Transverse colon (tissue), 4 donors: ENCODE results near the gene NUP43. TPM values are rescaled to one million over a fixed set of nuclear protein-coding genes. Genes with fewer than 3 reads are reported as not detected.
"Not testable (repeated sequence)": the region's sequence is repeated elsewhere in the genome, so short reads cannot be mapped to it uniquely, and the experiment has no call there.

Experiments
- DNase-seq: peaks from one replicate; pipeline ENCODE4 v3.0.0-alpha.2; 2019
- H3K27ac ChIP-seq, 4 donors: fragments of 200-600 bp; sonication (generic); 2 replicates each; pipeline ENCODE4 v1.5.1; 2016 to 2018; ENCODE audit warnings: inconsistent platforms in 4 of 4
- H3K27me3 ChIP-seq: fragments of 200-600 bp; sonication (generic); 2 replicates; pipeline ENCODE4 v1.5.1; 2017; ENCODE audit warnings: inconsistent platforms
- H3K36me3 ChIP-seq, 4 donors: fragments of 200-600 bp; sonication (generic); 2 replicates each; pipeline ENCODE4 v1.5.1; 2017 to 2019; ENCODE audit warnings: inconsistent platforms in 4 of 4
- H3K4me1 ChIP-seq, 4 donors: fragments of 200-600 bp; sonication (generic); 2 replicates each; pipeline ENCODE4 v1.5.1; 2017 to 2020; ENCODE audit warnings: inconsistent platforms in 4 of 4
- H3K4me3 ChIP-seq, 4 donors: fragments of 200-600 bp; sonication (generic); 1 replicate in 1 of 4; 2 replicates in 3 of 4; pipeline versions ENCODE4 v1.5.1 to v1.6.1; 2017 to 2019; ENCODE audit warnings: inconsistent platforms in 4 of 4
- H3K9me3 ChIP-seq, 2 donors: fragments of 200-600 bp; sonication (generic); 2 replicates each; pipeline ENCODE4 v1.5.1; 2017 to 2019; ENCODE audit warnings: inconsistent platforms in 2 of 2
- CTCF ChIP-seq, 5 experiments: fragments of 200-600 bp in 3 of 5; fragments of 450-650 bp in 2 of 5; sonication (generic) in 3 of 5; IDR thresholded peaks; 1 replicate in 2 of 5; 2 replicates in 3 of 5; pipeline ENCODE4 v1.5.1; 2016 to 2017; ENCODE audit warnings: antibody characterized with exemption in 5 of 5, inconsistent platforms in 3 of 5, mild to moderate bottlenecking in 2 of 5, moderate library complexity in 1 of 5
- EP300 ChIP-seq: sonication (generic); formaldehyde crosslinking; IDR thresholded peaks from one replicate; pipeline ENCODE4 v1.6.1; 2017; ENCODE audit warnings: antibody characterized with exemption, low read depth
- POLR2A ChIP-seq: fragments of 450-650 bp; IDR thresholded peaks from one replicate; pipeline ENCODE4 v1.6.1; 2016; ENCODE audit warnings: antibody characterized with exemption, mild to moderate bottlenecking, moderate library complexity
- POLR2AphosphoS5 ChIP-seq, 3 donors: sonication (generic); formaldehyde crosslinking; IDR thresholded peaks; one replicate each; pipeline ENCODE4 v1.6.1; 2016; ENCODE audit warnings: antibody characterized with exemption in 3 of 3
- WGBS, 2 donors: methylation state at CpG; one replicate each; pipeline ENCODE4 v1.1.5; 2018; ENCODE audit warnings: low coverage in 1 of 2; 5-methylcytosine and 5-hydroxymethylcytosine counted together
- in situ Hi-C, 4 donors: fragments of 200-750 bp; cut with MboI; loops; one replicate each; pipeline versions ENCODE4 v1.15.0 to v1.15.1; 2017; ENCODE audit warnings: low sequenced_read_pairs in 3 of 4, low pct_ligation_motif_present in 1 of 4, low pct_unique_long_range_greater_than_20kb in 1 of 4
- intact Hi-C: fragments of 100-400 bp; cut with DNase I; formaldehyde crosslinking; loops from one replicate; pipeline ENCODE4 v1.15.1; 2023; ENCODE audit warnings: low total_unique reads
- total RNA-seq, 4 donors: library from RNA; depleted of rRNA; stranded (reverse); fragments of >200 nt; gene quantifications; one replicate each; pipeline ENCODE4 v1.1.0, GENCODE V29; 2016

The NUP43 gene
- total RNA-seq, 4 donors from 2014 or later = 14.7 to 54.3 (median 29.3) TPM

GRCh38 chr6:149756261-149756636 is 9.9 kb upstream of the NUP43 start:
- Histone ChIP-seq H3K9me3 (no peaks in the 10 kb centered on the region), H3K4me1 (peaks cover 0 to 17% (median 11%) of the 10 kb centered on the region in 4 donors), H3K27ac (peak overlapping the region in 1 of 4 donors; percentile 15), H3K4me3 (no peak overlapping the region), H3K27me3 (no peaks in the 10 kb centered on the region), H3K36me3 (no peaks in the 10 kb centered on the region)
- no peak for DNase-seq
- TF ChIP-seq POLR2AphosphoS5 (IDR thresholded peaks at IDR 0.05) (no peak), CTCF (IDR thresholded peaks at IDR 0.05) (no peak), POLR2A (no peak), EP300 (no peak)
- intact Hi-C loops = no loop called here
- in situ Hi-C loops = no loop called here
- WGBS, 2 donors = 90 to 96% methylated on average over 4 to 7 of the region's 7 CpGs

GRCh38 chr6:149755300-149756260 is 9.3 kb upstream of the NUP43 start:
- in situ Hi-C loops = no loop called here
- no peaks in the 10 kb centered on the region for H3K27me3 ChIP-seq
- intact Hi-C loops = no loop called here
- H3K4me1 ChIP-seq = peaks cover 6 to 24% (median 18%) of the 10 kb centered on the region in 4 donors
- H3K9me3 ChIP-seq = no peaks in the 10 kb centered on the region
- WGBS, 2 donors = 73 to 76% methylated on average over 7 to 9 of the region's 9 CpGs
- DNase-seq = no peak
- H3K4me3 ChIP-seq = no peak overlapping the region
- H3K27ac ChIP-seq = peak overlapping the region in 3 of 4 donors; percentile 11 to 16 (median 15)
- H3K36me3 ChIP-seq = no peaks in the 10 kb centered on the region
- no peak for TF ChIP-seq POLR2AphosphoS5 (IDR thresholded peaks at IDR 0.05)
- no peak for TF ChIP-seq CTCF (IDR thresholded peaks at IDR 0.05)
- no peak for TF ChIP-seq EP300
- peak; percentile 11 for TF ChIP-seq POLR2A

- H3K36me3 ChIP-seq = no peaks in the 10 kb centered on the region
- intact Hi-C loops = loop anchor here (5.0 kb wide), 1 partner anchor 1618 kb away; no protein-coding TSS in a partner anchor
- no peaks in the 10 kb centered on the region for H3K9me3 ChIP-seq
- no peak overlapping the region for H3K4me3 ChIP-seq
- DNase-seq = no peak
- H3K4me1 ChIP-seq = peaks cover 9 to 28% (median 22%) of the 10 kb centered on the region in 4 donors
- WGBS, 2 donors = 80 to 87% methylated on average over 1 to 4 of the region's 4 CpGs
- TF ChIP-seq EP300 = no peak
- no peak for TF ChIP-seq CTCF (IDR thresholded peaks at IDR 0.05)
- TF ChIP-seq POLR2AphosphoS5 (IDR thresholded peaks at IDR 0.05) = no peak
- TF ChIP-seq POLR2A = no peak
- in situ Hi-C loops = no loop called here
- no peak overlapping the region for H3K27ac ChIP-seq
- H3K27me3 ChIP-seq = no peaks in the 10 kb centered on the region
Observed at GRCh38 chr6:149754548-149754947, 8.2 kb upstream of the NUP43 start.

GRCh38 chr6:149753374-149753637 is 7.0 kb upstream of the NUP43 start:
- 91 to 96% methylated on average over 3 of the region's 3 CpGs for WGBS, 2 donors
- H3K36me3 ChIP-seq, H3K9me3 ChIP-seq, H3K27me3 ChIP-seq, H3K4me3 ChIP-seq, DNase-seq, in situ Hi-C loops: not testable (repeated sequence)
- intact Hi-C loops = loop anchor here (5.0 kb wide), 1 partner anchor 1619 kb away; no protein-coding TSS in a partner anchor
- Histone ChIP-seq H3K4me1 (peaks cover 9 to 28% (median 24%) of the 10 kb centered on the region in 4 donors), H3K27ac (peak overlapping the region in 1 of 4 donors; percentile 9)
